Measurements from ENCODE around the gene PTPN1. TPM values are rescaled to one million over a fixed set of nuclear protein-coding genes. Genes with fewer than 3 reads are reported as not detected.

PTPN1 gene
- total RNA-seq, 1 donor: 45.3 TPM

DNA sequence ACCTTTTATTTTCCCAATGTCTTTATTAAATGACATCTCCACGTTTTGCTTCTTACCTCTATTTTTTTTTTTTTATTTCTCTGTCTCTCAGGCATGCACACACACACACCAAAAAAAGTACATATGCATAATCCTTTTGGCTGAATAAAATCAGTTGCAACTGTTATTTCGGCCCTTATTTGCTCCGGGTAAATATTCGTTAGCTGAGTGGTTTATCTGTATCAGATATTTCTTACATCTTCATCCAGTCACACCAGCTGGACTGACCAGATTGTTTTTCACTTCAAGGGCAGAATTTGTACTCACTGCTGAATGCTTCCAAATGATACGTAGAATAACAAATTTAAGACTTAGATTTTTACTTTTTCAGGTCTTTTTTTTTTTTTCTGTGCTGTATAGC is 45.5 kb downstream of the PTPN1 start:
- TF ChIP-seq, protein P1, sequence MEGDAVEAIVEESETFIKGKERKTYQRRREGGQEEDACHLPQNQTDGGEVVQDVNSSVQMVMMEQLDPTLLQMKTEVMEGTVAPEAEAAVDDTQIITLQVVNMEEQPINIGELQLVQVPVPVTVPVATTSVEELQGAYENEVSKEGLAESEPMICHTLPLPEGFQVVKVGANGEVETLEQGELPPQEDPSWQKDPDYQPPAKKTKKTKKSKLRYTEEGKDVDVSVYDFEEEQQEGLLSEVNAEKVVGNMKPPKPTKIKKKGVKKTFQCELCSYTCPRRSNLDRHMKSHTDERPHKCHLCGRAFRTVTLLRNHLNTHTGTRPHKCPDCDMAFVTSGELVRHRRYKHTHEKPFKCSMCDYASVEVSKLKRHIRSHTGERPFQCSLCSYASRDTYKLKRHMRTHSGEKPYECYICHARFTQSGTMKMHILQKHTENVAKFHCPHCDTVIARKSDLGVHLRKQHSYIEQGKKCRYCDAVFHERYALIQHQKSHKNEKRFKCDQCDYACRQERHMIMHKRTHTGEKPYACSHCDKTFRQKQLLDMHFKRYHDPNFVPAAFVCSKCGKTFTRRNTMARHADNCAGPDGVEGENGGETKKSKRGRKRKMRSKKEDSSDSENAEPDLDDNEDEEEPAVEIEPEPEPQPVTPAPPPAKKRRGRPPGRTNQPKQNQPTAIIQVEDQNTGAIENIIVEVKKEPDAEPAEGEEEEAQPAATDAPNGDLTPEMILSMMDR (IDR thresholded peaks at IDR 0.05; ENCODE audit: insufficient read depth, low read depth, low read length): no peak
- DNase-seq (ENCODE audit: low read depth): no peak
- H3K4me3 ChIP-seq (ENCODE audit: low read depth, low read length): no peak overlapping the region

DNA sequence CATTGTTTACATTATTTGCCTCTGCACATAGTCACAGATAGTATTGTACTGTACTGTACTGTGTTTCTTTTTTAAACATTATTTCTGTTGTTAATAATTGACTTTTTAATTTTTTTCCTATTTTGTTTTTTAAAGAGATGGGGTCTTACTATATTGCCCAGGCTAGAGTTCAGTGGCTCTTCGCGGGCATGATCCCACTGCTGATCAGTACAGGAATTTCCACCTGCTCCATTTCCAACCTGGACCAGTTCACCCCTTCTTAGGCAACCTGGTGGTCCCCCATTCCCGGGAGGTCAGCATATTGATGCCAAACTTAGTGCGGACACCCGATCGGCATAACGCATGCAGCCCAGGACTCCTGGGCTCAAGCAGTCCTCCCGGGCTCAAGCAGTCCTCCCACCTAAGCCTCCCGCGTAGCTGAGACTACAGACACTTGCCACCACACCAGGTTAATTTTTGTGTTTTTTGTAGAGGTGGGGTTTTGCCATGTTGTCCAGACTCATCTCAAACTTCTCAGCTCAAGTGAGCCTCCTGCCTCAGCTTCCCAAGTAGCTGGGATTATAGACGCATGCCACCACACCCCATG is 47.5 kb downstream of the PTPN1 start:
- no peak overlapping the region for H3K4me3 ChIP-seq (ENCODE audit: low read depth, low read length)
- TF ChIP-seq, protein P1 (IDR thresholded peaks at IDR 0.05; ENCODE audit: insufficient read depth, low read depth, low read length): no peak
- no peak for DNase-seq (ENCODE audit: low read depth)

DNA sequence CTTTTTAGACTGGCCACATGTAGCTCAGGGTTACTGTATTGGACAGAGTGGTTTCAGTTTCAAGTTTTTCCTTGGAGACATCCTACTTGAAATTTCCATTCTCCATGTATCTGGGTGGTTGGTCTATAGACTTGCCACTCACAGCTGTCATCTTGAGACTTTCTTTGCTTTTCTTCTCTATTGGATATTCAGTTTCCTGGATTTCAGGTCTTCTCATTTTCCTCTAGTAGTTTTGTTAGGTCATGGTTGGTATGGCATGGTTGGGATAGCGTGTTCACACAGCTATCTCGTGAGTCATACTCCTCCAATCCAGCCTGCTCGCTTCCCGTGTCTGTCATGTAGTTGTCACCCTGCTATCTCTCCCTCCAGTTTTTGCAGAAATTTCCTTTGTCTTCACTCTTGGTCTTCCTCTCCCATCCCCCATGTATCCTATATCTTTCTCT is 48.3 kb downstream of the PTPN1 start:
- peak; percentile 76 for DNase-seq (ENCODE audit: low read depth)
- TF ChIP-seq, protein P1 (IDR thresholded peaks at IDR 0.05; ENCODE audit: insufficient read depth, low read depth, low read length): no peak
- H3K4me3 ChIP-seq (ENCODE audit: low read depth, low read length): no peak overlapping the region

DNA sequence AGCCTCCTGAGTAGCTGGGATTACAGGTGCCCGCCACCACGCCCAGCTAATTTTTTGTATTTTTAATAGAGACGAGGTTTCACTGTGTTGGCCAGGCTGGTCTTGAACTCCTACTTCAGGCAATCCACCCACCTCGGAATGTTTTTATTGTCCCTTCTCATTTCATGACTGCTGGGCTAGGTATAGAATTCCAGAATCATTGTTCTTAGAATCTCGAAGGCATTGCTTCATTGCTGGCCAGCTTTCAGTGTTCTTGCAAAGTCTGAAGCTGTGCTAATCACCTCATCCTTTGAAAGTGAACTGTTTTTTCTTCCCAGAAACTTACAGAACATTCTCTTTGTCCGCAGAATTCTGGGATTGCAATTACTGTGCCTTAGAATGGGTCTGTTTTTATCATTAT is 49.0 kb downstream of the PTPN1 start:
- no peak overlapping the region for H3K4me3 ChIP-seq (ENCODE audit: low read depth, low read length)
- DNase-seq (ENCODE audit: low read depth): no peak
- TF ChIP-seq, protein P1 (IDR thresholded peaks at IDR 0.05; ENCODE audit: insufficient read depth, low read depth, low read length): no peak

DNA sequence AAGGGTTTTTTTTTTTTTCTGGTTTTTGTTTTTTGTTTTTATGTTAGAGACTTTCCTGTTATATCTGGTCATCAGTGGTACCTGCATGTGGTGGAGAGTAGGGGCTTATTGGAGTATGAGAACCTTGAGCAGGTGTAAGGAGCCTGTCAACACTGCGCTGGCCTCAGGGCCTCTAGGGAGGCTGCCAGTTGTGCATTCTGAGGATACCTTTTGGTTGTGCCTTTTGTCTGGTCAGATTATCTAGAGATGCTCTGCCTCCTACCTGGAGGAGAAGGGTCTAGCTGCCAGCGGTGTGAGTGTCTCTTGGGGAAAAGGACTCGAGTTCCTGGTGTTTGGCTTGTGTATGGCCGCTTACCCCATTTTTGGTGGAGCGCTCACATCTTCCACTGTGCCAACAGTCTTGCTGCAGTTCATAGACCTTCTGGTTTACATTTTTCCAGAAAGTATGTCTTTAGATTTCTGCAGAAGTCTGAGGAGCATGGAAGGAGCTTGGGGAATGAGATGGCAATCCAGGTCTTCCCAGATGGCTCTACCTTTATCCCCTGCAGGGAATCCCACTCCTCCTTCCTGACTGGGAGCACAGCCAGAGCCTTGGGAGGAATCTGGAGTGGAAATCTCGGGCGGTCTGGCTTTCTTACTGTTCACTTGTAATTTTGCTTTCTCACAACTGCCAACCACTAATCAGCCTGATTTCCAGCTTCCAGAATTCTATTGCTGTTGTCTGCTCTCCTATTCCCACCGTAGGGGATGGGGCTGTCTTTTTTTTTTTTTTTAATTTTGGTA is 49.9 kb downstream of the PTPN1 start:
- no peak overlapping the region for H3K4me3 ChIP-seq (ENCODE audit: low read depth, low read length)
- no peak for DNase-seq (ENCODE audit: low read depth)
- TF ChIP-seq, protein P1 (IDR thresholded peaks at IDR 0.05; ENCODE audit: insufficient read depth, low read depth, low read length): no peak

DNA sequence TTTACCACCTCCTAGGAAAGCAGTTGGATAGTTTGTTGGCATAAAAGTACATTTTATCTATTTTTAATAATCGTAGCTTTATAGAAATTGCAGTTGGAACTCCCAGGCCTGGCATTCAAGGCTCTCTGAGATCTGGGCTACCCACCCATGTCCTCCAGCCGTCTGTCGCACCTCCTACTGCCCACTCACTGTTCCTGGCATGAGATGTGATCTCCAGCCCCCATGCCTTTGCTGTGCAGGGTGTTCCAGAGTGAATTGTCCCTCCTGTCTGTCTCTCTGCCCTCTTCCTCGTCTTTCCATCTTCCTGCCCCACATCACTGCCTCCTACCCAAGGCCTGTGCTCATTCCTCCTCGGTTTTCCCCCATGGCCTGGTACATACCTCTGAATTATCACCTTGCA is 50.7 kb downstream of the PTPN1 start:
- no peak for DNase-seq (ENCODE audit: low read depth)
- no peak overlapping the region for H3K4me3 ChIP-seq (ENCODE audit: low read depth, low read length)
- TF ChIP-seq, protein P1 (IDR thresholded peaks at IDR 0.05; ENCODE audit: insufficient read depth, low read depth, low read length): no peak
